ENCODE results near the gene HIGD2A. TPM values are rescaled to one million over a fixed set of nuclear protein-coding genes. Genes with fewer than 3 reads are reported as not detected.
A peak's percentile ranks its signal among the peaks of the same experiment; 100 is the strongest.

The HIGD2A gene
- total RNA-seq, 1 experiment from 2014 or later = 98.2 TPM

GRCh38 chr5:176414704-176415103, 26.2 kb downstream of the HIGD2A start (continued):
- TF ChIP-seq JAZF1 (CRISPR knock-in tag; IDR thresholded peaks at IDR 0.05) (no peak), SMAD4 (CRISPR knock-in tag; IDR thresholded peaks at IDR 0.05) (no peak), MAX (CRISPR knock-in tag; IDR thresholded peaks at IDR 0.05) (no peak), RORB (CRISPR knock-in tag; IDR thresholded peaks at IDR 0.05) (no peak), ATF1 (CRISPR knock-in tag; IDR thresholded peaks at IDR 0.05) (no peak), NR3C1 (CRISPR knock-in tag; conservative IDR thresholded peaks at IDR 0.05; ENCODE audit: low read depth) (no peak), SMAD3 (CRISPR knock-in tag; IDR thresholded peaks at IDR 0.05; ENCODE audit: borderline replicate concordance) (no peak), ZNF317 (CRISPR knock-in tag; IDR thresholded peaks at IDR 0.05; ENCODE audit: borderline replicate concordance, low read depth) (no peak), CREM (CRISPR knock-in tag; IDR thresholded peaks at IDR 0.05) (no peak)
- TF ChIP-seq, protein P1, sequence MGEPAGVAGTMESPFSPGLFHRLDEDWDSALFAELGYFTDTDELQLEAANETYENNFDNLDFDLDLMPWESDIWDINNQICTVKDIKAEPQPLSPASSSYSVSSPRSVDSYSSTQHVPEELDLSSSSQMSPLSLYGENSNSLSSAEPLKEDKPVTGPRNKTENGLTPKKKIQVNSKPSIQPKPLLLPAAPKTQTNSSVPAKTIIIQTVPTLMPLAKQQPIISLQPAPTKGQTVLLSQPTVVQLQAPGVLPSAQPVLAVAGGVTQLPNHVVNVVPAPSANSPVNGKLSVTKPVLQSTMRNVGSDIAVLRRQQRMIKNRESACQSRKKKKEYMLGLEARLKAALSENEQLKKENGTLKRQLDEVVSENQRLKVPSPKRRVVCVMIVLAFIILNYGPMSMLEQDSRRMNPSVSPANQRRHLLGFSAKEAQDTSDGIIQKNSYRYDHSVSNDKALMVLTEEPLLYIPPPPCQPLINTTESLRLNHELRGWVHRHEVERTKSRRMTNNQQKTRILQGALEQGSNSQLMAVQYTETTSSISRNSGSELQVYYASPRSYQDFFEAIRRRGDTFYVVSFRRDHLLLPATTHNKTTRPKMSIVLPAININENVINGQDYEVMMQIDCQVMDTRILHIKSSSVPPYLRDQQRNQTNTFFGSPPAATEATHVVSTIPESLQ (CRISPR knock-in tag; IDR thresholded peaks at IDR 0.05) = no peak

DNA sequence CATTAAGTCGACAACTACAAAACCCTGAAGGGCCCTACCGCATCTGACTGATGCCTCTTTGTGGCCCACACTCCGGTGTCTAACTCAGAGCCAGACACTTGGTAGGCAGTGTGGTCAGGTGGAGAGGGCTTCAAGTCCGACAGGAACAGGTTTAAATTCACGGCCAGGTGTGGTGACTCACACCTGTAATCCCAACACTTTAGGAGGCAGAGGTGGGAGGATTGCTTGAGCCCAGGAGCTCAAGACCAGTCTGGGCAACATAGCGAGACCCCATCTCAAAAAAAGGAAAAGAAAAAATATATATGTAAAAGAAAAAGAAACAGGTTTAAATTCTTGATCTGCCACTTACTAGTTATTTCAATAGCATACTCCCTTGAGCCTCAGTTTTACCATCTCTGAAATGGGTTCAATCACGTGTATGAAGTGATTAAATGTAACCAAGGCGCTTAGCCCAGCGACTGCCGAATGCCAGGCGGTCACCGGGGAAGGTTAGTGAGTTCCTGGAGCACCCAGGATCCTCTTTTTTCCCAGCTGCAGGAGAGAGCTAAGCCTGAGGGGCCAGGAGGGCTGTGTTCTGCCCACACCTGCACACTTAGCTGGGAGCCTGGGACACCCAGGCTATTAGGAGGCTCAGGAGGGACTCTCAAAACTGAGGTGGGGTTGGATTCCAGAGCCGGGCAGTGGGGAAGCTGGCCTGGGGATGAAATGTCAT, 26.8 kb downstream of the HIGD2A start:
- Mint-ChIP-seq H3K9me3 (peaks cover 17% of the 10 kb centered on the region), H3K36me3 (peaks cover 7% of the 10 kb centered on the region), H3K4me1 (peaks cover 6% of the 10 kb centered on the region; the same call in 1 of the 2 replicates), H3K4me3 (peak overlapping the region; percentile 58), H3K27me3 (ENCODE audit: low read depth) (peaks cover 32% of the 10 kb centered on the region), H3K27ac (no peak overlapping the region)
- POLR2A ChIA-PET = interaction anchor here (0.9 to 1.1 kb wide), 2 partner anchors 25 to 120 kb away, joined by 3 read pairs; no protein-coding TSS in a partner anchor
- TF ChIP-seq NFE2L1 (CRISPR knock-in tag; IDR thresholded peaks at IDR 0.05) (no peak), FOXP1 (CRISPR knock-in tag; IDR thresholded peaks at IDR 0.05; ENCODE audit: borderline replicate concordance) (no peak), MXD4 (CRISPR knock-in tag; IDR thresholded peaks at IDR 0.05; ENCODE audit: borderline replicate concordance) (no peak), ZBTB21 (CRISPR knock-in tag; IDR thresholded peaks at IDR 0.05; ENCODE audit: borderline replicate concordance) (no peak), CREB1 (CRISPR knock-in tag; IDR thresholded peaks at IDR 0.05) (no peak), PREB (CRISPR knock-in tag; IDR thresholded peaks at IDR 0.05; ENCODE audit: borderline replicate concordance) (no peak), OVOL2 (CRISPR knock-in tag; IDR thresholded peaks at IDR 0.05; ENCODE audit: borderline replicate concordance) (no peak)
- TF ChIP-seq, protein P2, sequence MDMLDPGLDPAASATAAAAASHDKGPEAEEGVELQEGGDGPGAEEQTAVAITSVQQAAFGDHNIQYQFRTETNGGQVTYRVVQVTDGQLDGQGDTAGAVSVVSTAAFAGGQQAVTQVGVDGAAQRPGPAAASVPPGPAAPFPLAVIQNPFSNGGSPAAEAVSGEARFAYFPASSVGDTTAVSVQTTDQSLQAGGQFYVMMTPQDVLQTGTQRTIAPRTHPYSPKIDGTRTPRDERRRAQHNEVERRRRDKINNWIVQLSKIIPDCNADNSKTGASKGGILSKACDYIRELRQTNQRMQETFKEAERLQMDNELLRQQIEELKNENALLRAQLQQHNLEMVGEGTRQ (CRISPR knock-in tag; IDR thresholded peaks at IDR 0.05) = no peak
- TF ChIP-seq, protein P3, sequence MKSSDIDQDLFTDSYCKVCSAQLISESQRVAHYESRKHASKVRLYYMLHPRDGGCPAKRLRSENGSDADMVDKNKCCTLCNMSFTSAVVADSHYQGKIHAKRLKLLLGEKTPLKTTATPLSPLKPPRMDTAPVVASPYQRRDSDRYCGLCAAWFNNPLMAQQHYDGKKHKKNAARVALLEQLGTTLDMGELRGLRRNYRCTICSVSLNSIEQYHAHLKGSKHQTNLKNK (CRISPR knock-in tag; IDR thresholded peaks at IDR 0.05) = no peak
- TF ChIP-seq, protein P4, sequence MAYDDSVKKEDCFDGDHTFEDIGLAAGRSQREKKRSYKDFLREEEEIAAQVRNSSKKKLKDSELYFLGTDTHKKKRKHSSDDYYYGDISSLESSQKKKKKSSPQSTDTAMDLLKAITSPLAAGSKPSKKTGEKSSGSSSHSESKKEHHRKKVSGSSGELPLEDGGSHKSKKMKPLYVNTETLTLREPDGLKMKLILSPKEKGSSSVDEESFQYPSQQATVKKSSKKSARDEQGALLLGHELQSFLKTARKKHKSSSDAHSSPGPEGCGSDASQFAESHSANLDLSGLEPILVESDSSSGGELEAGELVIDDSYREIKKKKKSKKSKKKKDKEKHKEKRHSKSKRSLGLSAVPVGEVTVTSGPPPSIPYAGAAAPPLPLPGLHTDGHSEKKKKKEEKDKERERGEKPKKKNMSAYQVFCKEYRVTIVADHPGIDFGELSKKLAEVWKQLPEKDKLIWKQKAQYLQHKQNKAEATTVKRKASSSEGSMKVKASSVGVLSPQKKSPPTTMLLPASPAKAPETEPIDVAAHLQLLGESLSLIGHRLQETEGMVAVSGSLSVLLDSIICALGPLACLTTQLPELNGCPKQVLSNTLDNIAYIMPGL (CRISPR knock-in tag; IDR thresholded peaks at IDR 0.05) = no peak
- ATAC-seq = no peak
- no peak for DNase-seq (ENCODE audit: low spot score)
- CTCF ChIA-PET = interaction anchor here (1.1 to 3.4 kb wide), 9 partner anchors 9 to 685 kb away, joined by 3 to 45 read pairs (median 5); partner anchors contain the start of genes EIF4E1B, FAF2, HIGD2A and NOP16

Data from WTC11 (cell line).